HG03060 (cell line): ENCODE data around the gene LRGUK.
"Not testable (repeated sequence)": the region's sequence is repeated elsewhere in the genome, so short reads cannot be mapped to it uniquely, and the experiment has no call there.

Experiments used
- ATAC-seq: cut with Tn5 transposase; IDR thresholded peaks from one replicate; pipeline ENCODE4 v1.9.1; 2021; ENCODE audit warnings: low read depth, moderate number of reproducible peaks; ENCODE audit not compliant: unreplicated experiment

The LRGUK gene

GRCh38 chr7:134295982-134296381 is 168.8 kb downstream of the LRGUK start:
- ATAC-seq, result not testable (repeated sequence)

GRCh38 chr7:134297489-134297888 is 170.3 kb downstream of the LRGUK start:
- no peak for ATAC-seq

DNA sequence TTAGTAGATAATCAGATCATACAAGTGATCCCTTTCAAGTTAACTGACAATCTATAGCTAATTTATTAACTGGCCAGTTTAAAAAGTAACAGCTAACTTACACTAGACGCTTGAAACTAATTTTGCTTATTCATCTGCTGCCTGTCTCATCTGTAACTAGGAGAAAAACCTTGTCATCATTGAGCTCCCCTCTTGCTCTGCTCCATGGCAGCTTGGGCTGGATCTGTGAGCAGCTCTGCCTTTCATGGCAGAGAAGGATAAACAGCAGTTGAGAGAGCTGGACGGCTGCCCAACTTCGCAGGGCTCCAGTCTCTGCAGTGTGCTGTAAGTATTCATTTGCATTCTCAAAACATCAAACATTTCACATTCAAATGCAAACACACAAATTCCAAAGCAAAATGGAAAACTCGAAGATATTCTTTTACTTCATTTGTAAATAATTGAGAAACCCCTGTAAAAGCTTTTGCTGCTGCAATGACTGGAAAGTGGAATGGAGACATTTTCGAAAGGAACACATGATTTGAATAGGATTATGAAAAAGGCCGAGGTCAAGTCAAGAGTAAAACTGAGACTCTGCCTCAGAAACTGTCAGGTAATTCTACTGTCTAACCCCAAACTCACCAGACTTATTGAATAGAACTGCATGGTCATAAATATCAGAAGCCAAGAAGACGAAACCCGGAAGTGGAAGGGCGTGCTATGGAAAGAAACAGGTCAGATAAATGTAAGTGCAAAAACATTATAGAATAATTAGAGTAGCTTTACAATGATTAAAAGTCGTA is 172.0 kb downstream of the LRGUK start:
- ATAC-seq, result no peak

DNA sequence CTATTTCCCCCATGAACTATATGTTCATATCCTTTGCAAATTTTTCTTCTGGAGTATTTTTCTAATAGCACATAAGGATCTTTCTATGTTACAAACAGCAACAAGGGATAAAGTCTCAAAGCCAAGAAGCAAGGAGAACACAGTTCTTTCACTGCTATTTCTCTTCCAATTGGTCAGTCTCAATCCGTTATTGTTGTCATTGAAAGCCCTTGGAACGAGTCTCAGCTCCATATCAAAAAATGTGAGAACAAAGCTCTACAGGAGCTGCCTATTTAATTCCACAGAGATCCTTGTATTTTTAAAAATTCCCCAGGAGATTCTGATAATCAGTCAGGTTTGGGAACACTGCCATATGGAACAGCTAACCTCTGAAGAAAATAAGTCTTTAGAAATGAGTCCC is 173.8 kb downstream of the LRGUK start:
- ATAC-seq, result no peak

GRCh38 chr7:134301592-134301991 is 174.5 kb downstream of the LRGUK start:
- ATAC-seq, result no peak

DNA sequence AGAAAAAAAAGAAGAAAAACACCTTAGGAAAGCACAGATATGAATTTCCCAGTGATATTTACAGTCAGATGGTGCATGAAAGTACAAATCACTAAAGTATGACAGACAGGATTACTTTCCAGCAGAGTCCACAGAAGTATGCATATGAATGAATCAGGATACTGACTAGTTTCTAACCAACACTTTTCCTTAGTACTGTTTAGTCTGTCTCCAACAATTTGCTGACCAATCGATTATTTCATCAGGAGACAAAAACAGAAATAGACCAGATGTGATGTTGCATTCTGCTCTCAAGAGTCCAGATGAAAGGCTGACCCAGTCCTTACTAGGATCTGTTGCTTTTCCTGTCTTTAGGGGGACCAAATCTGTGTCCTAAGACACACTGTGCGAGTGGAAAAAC is 175.0 kb downstream of the LRGUK start:
- no peak for ATAC-seq

- no peak for ATAC-seq
These were observed 180.2 kb downstream of the LRGUK start for GRCh38 chr7:134307320-134307719.

DNA sequence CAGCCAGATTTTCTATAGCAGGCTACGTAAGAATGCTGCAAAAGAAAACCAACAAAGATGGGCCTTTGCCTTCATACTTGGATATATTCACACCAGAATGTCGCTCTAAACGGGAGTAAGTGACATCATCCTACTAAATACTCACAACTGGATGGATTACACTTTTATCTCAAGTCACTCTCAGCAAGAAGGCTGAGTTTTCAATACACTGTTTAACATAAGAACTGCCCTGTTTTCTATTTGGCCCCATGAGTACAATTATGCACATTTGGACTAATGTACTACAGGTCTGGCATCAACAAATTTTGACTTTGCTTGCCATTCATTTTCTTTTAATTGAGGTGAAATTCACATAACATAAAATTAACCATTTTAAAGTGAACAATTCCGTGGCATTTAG is 181.4 kb downstream of the LRGUK start:
- ATAC-seq, result no peak

DNA sequence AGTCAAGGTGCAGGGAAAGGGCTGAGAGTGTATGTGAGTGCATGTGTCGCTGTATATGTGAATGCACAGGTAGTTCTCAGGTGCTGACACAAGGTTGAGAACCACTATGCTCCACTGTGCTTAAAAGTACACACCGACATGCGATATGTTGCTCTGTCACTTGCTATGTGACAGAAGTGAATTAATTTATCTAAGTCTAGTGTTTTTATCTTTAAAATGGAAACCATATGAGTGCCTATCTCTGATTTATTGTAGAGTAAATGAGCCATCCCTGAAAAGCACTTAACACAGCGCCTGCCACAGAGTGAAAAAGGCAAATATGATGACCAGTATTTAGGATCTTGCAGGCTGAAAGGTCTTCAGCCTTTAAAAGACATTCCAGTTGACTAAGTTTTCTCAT is 184.7 kb downstream of the LRGUK start:
- no peak for ATAC-seq

GRCh38 chr7:134312717-134313116 is 185.6 kb downstream of the LRGUK start:
- ATAC-seq, result no peak

GRCh38 chr7:134313543-134313942 is 186.4 kb downstream of the LRGUK start:
- no peak for ATAC-seq
